Measurements from ENCODE around the gene ZFYVE26. TPM values are rescaled to one million over a fixed set of nuclear protein-coding genes. Genes with fewer than 3 reads are reported as not detected.

The ZFYVE26 gene
- polyA plus RNA-seq, 3 donors: 1.0 to 17.6 (median 2.3) TPM

- no peak overlapping the region for H3K27ac ChIP-seq (ENCODE audit: low read depth in 1 of 2, low read length in 2 of 2)
- TF ChIP-seq CTCF (IDR thresholded peaks at IDR 0.05): no peak
- H3K4me1 ChIP-seq (ENCODE audit: control insufficient read depth in 1 of 2, insufficient read depth in 2 of 2, low read length in 2 of 2): peaks cover 0 to 4% of the 10 kb centered on the region in 2 donors
- no peak overlapping the region for H2AFZ ChIP-seq (ENCODE audit: insufficient read depth, low read depth, low read length, poor library complexity, severe bottlenecking)
- H3K27ac Mint-ChIP-seq: peak overlapping the region in 2 of 7 donors; percentile 27 to 31
- H3K36me3 ChIP-seq (replicated peaks in 1 of 2; ENCODE audit: control insufficient read depth in 1 of 2, insufficient read depth in 2 of 2, low read length in 2 of 2): peaks cover 98 to 100% of the 10 kb centered on the region in 2 donors
- H3K4me3 Mint-ChIP-seq: no peak overlapping the region
- H3K27me3 ChIP-seq (ENCODE audit: control insufficient read depth in 2 of 2, insufficient read depth in 2 of 2, low read length in 2 of 2): no peaks in the 10 kb centered on the region
- 97% methylated on average over 4 of the region's 5 CpGs for WGBS (ENCODE audit: insufficient coverage)
- H3K27me3 Mint-ChIP-seq (ENCODE audit: low read depth in 3 of 3): no peaks in the 10 kb centered on the region
- peaks cover 89 to 94% of the 10 kb centered on the region in 2 donors for H3K36me3 Mint-ChIP-seq
- no peaks in the 10 kb centered on the region for H4K20me1 ChIP-seq (ENCODE audit: insufficient read depth, low read length)
- peaks cover 3% of the 10 kb centered on the region for H3K4me1 Mint-ChIP-seq
- no peaks in the 10 kb centered on the region for H3K79me2 ChIP-seq (ENCODE audit: insufficient read depth, low read length)
- H3K9ac ChIP-seq (ENCODE audit: insufficient read depth, low read length, poor library complexity, severe bottlenecking): no peak overlapping the region
- intact Hi-C loops (cut with micrococcal nuclease): no loop called here
- H3K9me3 ChIP-seq (replicated peaks in 1 of 2; ENCODE audit: control insufficient read depth in 1 of 2, insufficient read depth in 1 of 2, low read length in 2 of 2): no peaks in the 10 kb centered on the region
- H3K4me2 ChIP-seq (replicated peaks; ENCODE audit: extremely low read depth, low read length, poor library complexity, severe bottlenecking): no peak overlapping the region
- H3K9me3 Mint-ChIP-seq: no peaks in the 10 kb centered on the region
- H3K4me3 ChIP-seq (replicated peaks in 1 of 3; ENCODE audit: low read depth in 2 of 3, low read length in 3 of 3): no peak overlapping the region
- no peak for DNase-seq
These were observed 42.5 kb downstream of the ZFYVE26 start for GRCh38 chr14:67773844-67774377.

DNA sequence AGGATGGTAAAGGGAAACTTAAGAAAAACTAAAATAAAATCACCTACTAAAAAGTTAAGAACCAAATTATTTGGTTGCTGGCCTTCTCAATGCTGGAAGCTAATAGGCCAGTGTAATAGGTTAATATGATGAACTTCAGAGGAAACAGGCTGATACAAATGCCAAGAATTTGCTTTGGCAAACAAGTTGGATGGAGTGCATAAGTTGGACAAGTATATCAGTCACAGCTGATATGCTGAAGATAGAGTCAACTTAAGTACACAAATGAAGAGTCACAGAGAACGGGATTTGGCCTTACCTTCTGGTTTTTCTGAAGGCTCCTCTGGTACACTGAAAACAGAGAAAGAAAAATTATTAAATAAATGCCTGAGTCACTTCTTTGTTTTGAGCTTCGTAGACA lies 48.2 kb downstream of the ZFYVE26 start:
- Mint-ChIP-seq H3K9me3 (no peaks in the 10 kb centered on the region), H3K27me3 (ENCODE audit: low read depth in 3 of 3) (peaks cover 0 to 2% (median 0%) of the 10 kb centered on the region in 3 donors), H3K4me1 (peaks cover 41% of the 10 kb centered on the region), H3K36me3 (peaks cover 75 to 81% of the 10 kb centered on the region in 2 donors), H3K27ac (peak overlapping the region in 2 of 7 donors; percentile 45 to 77), H3K4me3 (no peak overlapping the region)
- no peak overlapping the region for H3K27ac ChIP-seq (ENCODE audit: low read depth in 1 of 2, low read length in 2 of 2)
- H3K9ac ChIP-seq (ENCODE audit: insufficient read depth, low read length, poor library complexity, severe bottlenecking): no peak overlapping the region
- H3K36me3 ChIP-seq (replicated peaks in 1 of 2; ENCODE audit: control insufficient read depth in 1 of 2, insufficient read depth in 2 of 2, low read length in 2 of 2): peaks cover 66 to 92% of the 10 kb centered on the region in 2 donors
- no peak overlapping the region for H3K4me2 ChIP-seq (replicated peaks; ENCODE audit: extremely low read depth, low read length, poor library complexity, severe bottlenecking)
- no peaks in the 10 kb centered on the region for H3K27me3 ChIP-seq (ENCODE audit: control insufficient read depth in 2 of 2, insufficient read depth in 2 of 2, low read length in 2 of 2)
- no peak overlapping the region for H3K4me3 ChIP-seq (replicated peaks in 1 of 3; ENCODE audit: low read depth in 2 of 3, low read length in 3 of 3)
- no peaks in the 10 kb centered on the region for H3K79me2 ChIP-seq (ENCODE audit: insufficient read depth, low read length)
- WGBS (ENCODE audit: insufficient coverage): 100% methylated on average over 1 of the region's 2 CpGs
- DNase-seq: no peak
- H2AFZ ChIP-seq (ENCODE audit: insufficient read depth, low read depth, low read length, poor library complexity, severe bottlenecking): no peak overlapping the region
- H4K20me1 ChIP-seq (ENCODE audit: insufficient read depth, low read length): no peaks in the 10 kb centered on the region
- H3K9me3 ChIP-seq (replicated peaks in 1 of 2; ENCODE audit: control insufficient read depth in 1 of 2, insufficient read depth in 1 of 2, low read length in 2 of 2): no peaks in the 10 kb centered on the region
- peaks cover 34 to 37% of the 10 kb centered on the region in 2 donors for H3K4me1 ChIP-seq (ENCODE audit: control insufficient read depth in 1 of 2, insufficient read depth in 2 of 2, low read length in 2 of 2)
- TF ChIP-seq CTCF (IDR thresholded peaks at IDR 0.05): no peak
- intact Hi-C loops (cut with micrococcal nuclease): no loop called here

All from CD14-positive monocyte (primary cell).